Measurements from ENCODE around the gene FRS3. TPM values are rescaled to one million over a fixed set of nuclear protein-coding genes. Genes with fewer than 3 reads are reported as not detected.
A peak's percentile ranks its signal among the peaks of the same experiment; 100 is the strongest.

The FRS3 gene
- total RNA-seq, 1 experiment from 2014 or later, result 4.3 TPM

DNA sequence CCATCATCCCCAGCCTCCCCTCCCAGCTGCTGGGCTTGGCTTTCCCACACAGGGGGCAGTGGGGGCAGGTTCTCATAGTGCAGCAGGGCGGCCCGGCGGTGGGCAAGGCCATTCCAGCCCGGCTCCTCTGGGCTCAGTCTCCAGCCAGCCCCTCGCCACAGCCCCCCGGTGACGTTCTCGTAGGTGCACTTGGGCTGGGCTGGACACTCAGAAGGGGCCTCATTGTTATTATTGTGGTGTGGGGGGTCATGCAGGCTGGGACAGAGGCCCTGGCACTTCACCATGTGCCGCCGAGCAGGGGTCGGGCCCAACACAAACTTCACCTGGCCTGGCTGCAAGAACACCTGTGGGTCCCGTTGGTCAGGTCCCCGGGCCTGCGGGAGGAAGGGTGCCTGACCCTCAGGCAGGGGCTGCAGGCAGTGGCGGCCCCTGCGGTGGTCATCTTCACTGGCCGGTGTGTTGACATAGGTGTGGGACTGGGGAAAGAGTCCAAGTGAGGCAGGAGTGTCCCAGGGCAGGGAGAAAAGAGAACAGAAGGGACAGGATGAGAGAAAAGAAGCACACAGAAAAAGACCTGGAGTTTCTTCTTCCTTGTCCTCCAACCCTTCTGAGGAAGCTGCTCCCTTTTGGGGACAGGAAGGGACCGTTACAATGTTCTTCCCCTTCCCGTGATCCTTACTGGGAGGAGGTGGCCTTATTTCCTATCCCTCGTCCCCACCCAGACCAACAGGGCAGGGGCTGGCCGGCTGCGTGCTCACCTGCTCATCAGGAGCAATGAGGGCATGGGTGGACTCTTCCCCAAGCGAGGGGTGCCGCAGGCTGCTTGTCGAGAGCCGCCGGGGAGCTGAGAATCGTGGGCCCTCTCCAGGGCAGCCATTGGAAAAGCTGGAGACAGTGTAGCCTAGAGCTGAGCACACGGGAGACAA, 8.4 kb downstream of the FRS3 start:
- no TSS peak for BruUV-seq (replicated peaks)
- Histone ChIP-seq H3K4me1 (peaks cover 31% of the 10 kb centered on the region), H3K36me3 (ENCODE audit: control insufficient read depth, insufficient read depth, low read length) (peaks cover 2% of the 10 kb centered on the region; the same call in 1 of the 2 replicates), H3K4me3 (ENCODE audit: low read depth, low read length) (no peak overlapping the region), H3K9me3 (no peaks in the 10 kb centered on the region), H3K27me3 (replicated peaks; ENCODE audit: control insufficient read depth, insufficient read depth, low read length) (no peaks in the 10 kb centered on the region)
- ChIA-PET CTCF (no interaction called here), POLR2A (no interaction called here)
- no peaks in the 10 kb centered on the region for H3K27me3 Mint-ChIP-seq (ENCODE audit: insufficient read depth, unreplicated experiment)
- H3K4me3 Mint-ChIP-seq (ENCODE audit: unreplicated experiment), result no peak overlapping the region
- peaks cover 6% of the 10 kb centered on the region for H3K4me1 Mint-ChIP-seq (ENCODE audit: low read depth, unreplicated experiment)
- H3K36me3 Mint-ChIP-seq (ENCODE audit: insufficient read depth, unreplicated experiment), result peaks cover 17% of the 10 kb centered on the region
- H3K9me3 Mint-ChIP-seq (ENCODE audit: unreplicated experiment), result no peaks in the 10 kb centered on the region
- intact Hi-C loops (cut with micrococcal nuclease; ENCODE audit: unreplicated experiment), result no loop called here
- H3K27ac Mint-ChIP-seq (ENCODE audit: unreplicated experiment), result no peak overlapping the region
- TF ChIP-seq, protein P1, sequence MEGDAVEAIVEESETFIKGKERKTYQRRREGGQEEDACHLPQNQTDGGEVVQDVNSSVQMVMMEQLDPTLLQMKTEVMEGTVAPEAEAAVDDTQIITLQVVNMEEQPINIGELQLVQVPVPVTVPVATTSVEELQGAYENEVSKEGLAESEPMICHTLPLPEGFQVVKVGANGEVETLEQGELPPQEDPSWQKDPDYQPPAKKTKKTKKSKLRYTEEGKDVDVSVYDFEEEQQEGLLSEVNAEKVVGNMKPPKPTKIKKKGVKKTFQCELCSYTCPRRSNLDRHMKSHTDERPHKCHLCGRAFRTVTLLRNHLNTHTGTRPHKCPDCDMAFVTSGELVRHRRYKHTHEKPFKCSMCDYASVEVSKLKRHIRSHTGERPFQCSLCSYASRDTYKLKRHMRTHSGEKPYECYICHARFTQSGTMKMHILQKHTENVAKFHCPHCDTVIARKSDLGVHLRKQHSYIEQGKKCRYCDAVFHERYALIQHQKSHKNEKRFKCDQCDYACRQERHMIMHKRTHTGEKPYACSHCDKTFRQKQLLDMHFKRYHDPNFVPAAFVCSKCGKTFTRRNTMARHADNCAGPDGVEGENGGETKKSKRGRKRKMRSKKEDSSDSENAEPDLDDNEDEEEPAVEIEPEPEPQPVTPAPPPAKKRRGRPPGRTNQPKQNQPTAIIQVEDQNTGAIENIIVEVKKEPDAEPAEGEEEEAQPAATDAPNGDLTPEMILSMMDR (IDR thresholded peaks at IDR 0.05; ENCODE audit: insufficient read depth in 1 of 2, low read depth in 1 of 2, low read length in 1 of 2, severe bottlenecking in 1 of 2, unreplicated experiment in 1 of 2), result no peak
- DNase-seq, result no peak

DNA sequence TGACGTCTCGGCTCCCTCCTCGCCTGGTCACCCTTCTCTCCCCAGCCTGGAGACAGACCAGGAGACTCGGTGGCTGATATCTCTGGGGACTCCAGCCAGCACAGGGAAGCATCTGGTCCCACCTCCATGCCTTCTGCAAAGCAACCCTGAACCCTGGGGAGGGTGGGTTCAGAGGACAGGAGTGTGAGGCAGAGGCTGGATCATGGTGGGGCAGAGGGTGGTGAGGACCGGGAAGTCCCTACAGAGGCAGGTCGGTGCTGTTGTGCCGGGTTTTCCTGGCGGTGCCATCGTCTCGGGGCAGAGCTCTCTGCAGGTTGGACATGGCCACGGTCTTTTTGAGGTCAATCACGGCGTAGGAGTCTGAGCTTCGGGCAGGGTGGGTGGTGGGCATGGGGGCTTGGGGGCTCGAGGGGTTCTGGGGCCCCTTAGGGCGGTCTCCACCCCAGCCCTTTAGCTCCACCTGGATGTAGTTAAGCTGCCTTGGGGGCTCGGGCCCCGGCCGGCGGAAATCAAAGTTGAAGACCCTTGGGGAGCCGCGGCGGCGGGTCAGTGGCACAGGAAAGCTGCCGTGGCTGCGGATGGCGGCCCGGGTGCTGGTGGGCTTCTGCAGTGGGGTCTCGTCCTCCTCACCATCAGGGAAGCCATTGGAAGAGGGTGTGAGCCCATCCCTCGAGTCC, 9.2 kb downstream of the FRS3 start:
- Mint-ChIP-seq H3K27ac (ENCODE audit: unreplicated experiment) (no peak overlapping the region), H3K27me3 (ENCODE audit: insufficient read depth, unreplicated experiment) (no peaks in the 10 kb centered on the region), H3K4me1 (ENCODE audit: low read depth, unreplicated experiment) (peaks cover 6% of the 10 kb centered on the region), H3K9me3 (ENCODE audit: unreplicated experiment) (no peaks in the 10 kb centered on the region), H3K4me3 (ENCODE audit: unreplicated experiment) (no peak overlapping the region), H3K36me3 (ENCODE audit: insufficient read depth, unreplicated experiment) (peaks cover 17% of the 10 kb centered on the region)
- Histone ChIP-seq H3K36me3 (ENCODE audit: control insufficient read depth, insufficient read depth, low read length) (peaks cover 2% of the 10 kb centered on the region; the same call in 1 of the 2 replicates), H3K4me3 (ENCODE audit: low read depth, low read length) (no peak overlapping the region), H3K4me1 (peaks cover 32% of the 10 kb centered on the region), H3K27me3 (replicated peaks; ENCODE audit: control insufficient read depth, insufficient read depth, low read length) (no peaks in the 10 kb centered on the region), H3K9me3 (no peaks in the 10 kb centered on the region)
- no peak for DNase-seq
- TF ChIP-seq, protein P1 (IDR thresholded peaks at IDR 0.05; ENCODE audit: insufficient read depth in 1 of 2, low read depth in 1 of 2, low read length in 1 of 2, severe bottlenecking in 1 of 2, unreplicated experiment in 1 of 2), result no peak
- ChIA-PET POLR2A (no interaction called here), CTCF (no interaction called here)
- BruUV-seq (replicated peaks), result no TSS peak
- intact Hi-C loops (cut with micrococcal nuclease; ENCODE audit: unreplicated experiment), result no loop called here

DNA sequence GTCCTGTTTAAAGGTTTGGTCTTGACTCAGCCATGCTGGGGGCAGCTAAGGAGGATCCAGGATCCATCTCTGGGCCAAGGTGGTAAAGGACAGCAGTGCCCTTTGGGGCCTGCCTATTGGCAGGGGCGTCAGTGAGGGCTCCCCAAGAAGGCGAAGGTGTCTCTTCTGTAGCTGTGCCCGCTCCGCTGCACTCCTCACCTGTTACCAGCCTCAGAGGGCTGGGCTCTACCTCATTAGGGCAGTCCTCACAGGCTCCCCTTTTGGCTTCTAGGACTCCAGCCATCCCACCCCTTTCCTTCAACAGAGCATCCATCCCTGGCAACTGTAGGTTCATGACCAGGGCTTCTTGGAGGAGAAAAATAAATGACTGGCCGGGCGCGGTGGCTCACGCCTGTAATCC, 10.3 kb downstream of the FRS3 start:
- Mint-ChIP-seq H3K4me1 (ENCODE audit: low read depth, unreplicated experiment) (peaks cover 6% of the 10 kb centered on the region), H3K27me3 (ENCODE audit: insufficient read depth, unreplicated experiment) (no peaks in the 10 kb centered on the region), H3K27ac (ENCODE audit: unreplicated experiment) (peak overlapping the region; percentile 87), H3K4me3 (ENCODE audit: unreplicated experiment) (no peak overlapping the region), H3K36me3 (ENCODE audit: insufficient read depth, unreplicated experiment) (peaks cover 17% of the 10 kb centered on the region), H3K9me3 (ENCODE audit: unreplicated experiment) (no peaks in the 10 kb centered on the region)
- Histone ChIP-seq H3K9me3 (no peaks in the 10 kb centered on the region), H3K4me1 (peaks cover 32% of the 10 kb centered on the region), H3K27me3 (replicated peaks; ENCODE audit: control insufficient read depth, insufficient read depth, low read length) (no peaks in the 10 kb centered on the region), H3K36me3 (ENCODE audit: control insufficient read depth, insufficient read depth, low read length) (peaks cover 2% of the 10 kb centered on the region; the same call in 1 of the 2 replicates), H3K4me3 (ENCODE audit: low read depth, low read length) (no peak overlapping the region)
- TF ChIP-seq, protein P1 (IDR thresholded peaks at IDR 0.05; ENCODE audit: insufficient read depth in 1 of 2, low read depth in 1 of 2, low read length in 1 of 2, severe bottlenecking in 1 of 2, unreplicated experiment in 1 of 2), result no peak
- intact Hi-C loops (cut with micrococcal nuclease; ENCODE audit: unreplicated experiment), result no loop called here
- ChIA-PET POLR2A (no interaction called here), CTCF (interaction anchor here (0.8 kb wide), 1 partner anchor 78 kb away, joined by 3 read pairs; no protein-coding TSS in a partner anchor)
- no TSS peak for BruUV-seq (replicated peaks)
- DNase-seq, result no peak
